GM12878 (cell line): ENCODE measurements around the gene SETD1A. TPM values are rescaled to one million over a fixed set of nuclear protein-coding genes. Genes with fewer than 3 reads are reported as not detected.
A peak's percentile ranks its signal among the peaks of the same experiment; 100 is the strongest.

ENCODE experiments used
- BRCA1 ChIP-seq: IDR thresholded peaks from 2 replicates; pipeline ENCODE4 v1.6.1; 2011; ENCODE audit warnings: low read depth, low read length, improper control_type of control experiment
- CHD2 ChIP-seq: IDR thresholded peaks from 2 replicates; pipeline ENCODE4 v1.6.1; 2011; ENCODE audit warnings: low read depth, low read length, improper control_type of control experiment, borderline replicate concordance
- EP300 ChIP-seq, 2 experiments: fragments of 150-350 bp in 1 of 2; IDR thresholded peaks; 2 replicates each; pipeline ENCODE4 v1.6.1; 2011 to 2012; ENCODE audit warnings: low read depth in 2 of 2, low read length in 2 of 2, borderline replicate concordance in 1 of 2, improper control_type of control experiment in 1 of 2, inconsistent platforms in 1 of 2; ENCODE audit not compliant: control insufficient read depth in 1 of 2
- FOS ChIP-seq: IDR thresholded peaks from 3 replicates; pipeline ENCODE4 v1.6.1; 2011; ENCODE audit warnings: borderline replicate concordance; ENCODE audit not compliant: insufficient read length; ENCODE audit errors: extremely low read depth
- GABPA ChIP-seq: IDR thresholded peaks from 2 replicates; pipeline ENCODE4 v1.6.1; 2014; ENCODE audit warnings: antibody characterized with exemption, low read depth, mild to moderate bottlenecking, inconsistent platforms
- GATAD2B ChIP-seq: fragments of 450-650 bp; conservative IDR thresholded peaks from 2 replicates; pipeline ENCODE4 v1.6.1; 2017; ENCODE audit warnings: low read depth, mild to moderate bottlenecking, moderate library complexity
- HDAC6 ChIP-seq: fragments of 200-600 bp; sonication (generic); IDR thresholded peaks from one replicate; pipeline ENCODE4 v1.8.0; 2017; ENCODE audit warnings: antibody characterized with exemption; ENCODE audit not compliant: unreplicated experiment
- HDGF ChIP-seq: fragments of 450-650 bp; IDR thresholded peaks from 2 replicates; pipeline ENCODE4 v1.6.1; 2016; ENCODE audit warnings: antibody characterized with exemption
- JUND ChIP-seq: IDR thresholded peaks from 2 replicates; pipeline ENCODE4 v1.6.1; 2012; ENCODE audit warnings: low read depth, mild to moderate bottlenecking, low read length, improper control_type of control experiment, moderate library complexity
- KLF5 ChIP-seq: fragments of 450-650 bp; IDR thresholded peaks from 2 replicates; pipeline ENCODE4 v1.6.1; 2014; ENCODE audit warnings: mild to moderate bottlenecking; ENCODE audit not compliant: partially characterized antibody
- MLLT1 ChIP-seq: fragments of 450-650 bp; IDR thresholded peaks from 2 replicates; pipeline ENCODE4 v1.6.1; 2016; ENCODE audit warnings: mild to moderate bottlenecking
- MXI1 ChIP-seq: fragments of 150-350 bp; IDR thresholded peaks from 2 replicates; pipeline ENCODE4 v1.6.1; 2011; ENCODE audit warnings: low read depth, mild to moderate bottlenecking, inconsistent platforms, low read length, improper control_type of control experiment
- NRF1 ChIP-seq: conservative IDR thresholded peaks from 2 replicates; pipeline ENCODE4 v1.6.1; 2011; ENCODE audit warnings: mild to moderate bottlenecking, low read depth, low read length, improper control_type of control experiment
- PBX3 ChIP-seq: IDR thresholded peaks from 2 replicates; pipeline ENCODE4 v1.6.1; 2011; ENCODE audit warnings: mild to moderate bottlenecking, low read depth, low read length, moderate library complexity; ENCODE audit not compliant: insufficient replicate concordance
- POLR2AphosphoS2 ChIP-seq: IDR thresholded peaks from 2 replicates; pipeline ENCODE4 v1.6.1; 2011; ENCODE audit warnings: low read depth, mild to moderate bottlenecking, low read length, improper control_type of control experiment, moderate library complexity
- RCOR1 ChIP-seq: conservative IDR thresholded peaks from 2 replicates; pipeline ENCODE4 v1.6.1; 2012; ENCODE audit warnings: low read depth, low read length, improper control_type of control experiment
- RFX5 ChIP-seq: IDR thresholded peaks from 2 replicates; pipeline ENCODE4 v1.6.1; 2011; ENCODE audit warnings: low read depth, low read length, improper control_type of control experiment
- SKIL ChIP-seq: fragments of 450-650 bp; IDR thresholded peaks from 2 replicates; pipeline ENCODE4 v1.6.1; 2017; ENCODE audit warnings: mild to moderate bottlenecking, low read depth, inconsistent platforms; ENCODE audit not compliant: poor library complexity, severe bottlenecking
- SMARCA5 ChIP-seq: fragments of 450-650 bp; IDR thresholded peaks from 2 replicates; pipeline ENCODE4 v1.6.1; 2017; ENCODE audit warnings: mild to moderate bottlenecking
- SP1 ChIP-seq: IDR thresholded peaks from one replicate; pipeline ENCODE4 v1.6.1; 2011; ENCODE audit warnings: low read depth, low read length
- SPI1 ChIP-seq: IDR thresholded peaks from 2 replicates; pipeline ENCODE4 v1.6.1; 2011; ENCODE audit warnings: low read depth, mild to moderate bottlenecking, low read length, moderate library complexity, borderline replicate concordance; ENCODE audit not compliant: insufficient read depth
- TCF12 ChIP-seq: IDR thresholded peaks from 2 replicates; pipeline ENCODE4 v1.6.1; 2011; ENCODE audit warnings: low read depth, mild to moderate bottlenecking, low read length
- YBX1 ChIP-seq: fragments of 450-650 bp; IDR thresholded peaks from 2 replicates; pipeline ENCODE4 v1.6.1; 2016; ENCODE audit warnings: antibody characterized with exemption
- ZNF24 ChIP-seq: fragments of 450-650 bp; IDR thresholded peaks from 2 replicates; pipeline ENCODE4 v1.6.1; 2017; ENCODE audit warnings: antibody characterized with exemption, mild to moderate bottlenecking
- polyA plus RNA-seq, 11 experiments: library from polyadenylated mRNA; depleted of rRNA in 4 of 11; unstranded in 6 of 11; stranded (reverse) in 5 of 11; fragments of >200 nt; fragmentation: Nextera tagmentation in 4 of 11; fragmentation: Illumina TruSeq in 1 of 11; extraction: Ambion mirVana in 4 of 11; extraction: Trizol in 1 of 11; gene quantifications; 1 replicate in 1 of 11; 2 replicates in 10 of 11; pipeline versions ENCODE4 v1.2.1 to v1.2.3, GENCODE V29; 2011 to 2016; ENCODE audit warnings: inconsistent platforms in 2 of 11, missing spikeins in 2 of 11, low read depth in 1 of 11
- total RNA-seq, 4 experiments: library from RNA; depleted of rRNA in 3 of 4; stranded (reverse); fragments of >200 nt in 3 of 4; fragmentation: Illumina TruSeq in 1 of 4; extraction: Trizol in 1 of 4; gene quantifications; 2 replicates each; pipeline versions ENCODE4 v1.2.1 to v1.2.3, GENCODE V29; 2013 to 2021

The SETD1A gene
- total and polyA plus RNA-seq, 10 of the 15 experiments (the other 5 are each of a cell fraction or from before 2014, with no cell fraction given): 0.02 to 25.9 (median 4.9) TPM

- TF ChIP-seq SPI1 (no peak), RFX5 (no peak), GABPA (peak; percentile 82), HDAC6 (peak; percentile 49), TCF12 (peak; percentile 65; the same call in 1 of the 2 replicates), MXI1 (0 out of 2 replicates have a peak, but pooled peaks have one; percentile 20), HDGF (peak; percentile 23; the same call in 1 of the 2 replicates), NRF1 (no peak), EP300 (IDR thresholded peaks at IDR 0.05; ENCODE audit: borderline replicate concordance in 1 of 2, control insufficient read depth in 1 of 2, low read depth in 2 of 2, low read length in 2 of 2) (peak in 1 of 2 experiments; percentile 99; a peak in 2 of 4 replicates), YBX1 (no peak), MLLT1 (0 out of 2 replicates have a peak, but pooled peaks have one; percentile 68), PBX3 (peak; percentile 34), FOS (no peak), RCOR1 (0 out of 2 replicates have a peak, but pooled peaks have one; percentile 4), KLF5 (peak; percentile 54), SP1 (peak; percentile 90), CHD2 (no peak; the same call in 1 of the 2 replicates), BRCA1 (no peak), SKIL (no peak), POLR2AphosphoS2 (no peak), SMARCA5 (peak; percentile 53; the same call in 1 of the 2 replicates), ZNF24 (no peak), JUND (no peak), GATAD2B (peak; percentile 69)
Measured at GRCh38 chr16:30957456-30958174, at the start of gene SETD1A (continued).
